Sigmoid colon (tissue), 4 donors: ENCODE results near the gene GCLC.

ENCODE experiments used
- CTCF ChIP-seq, 4 experiments: fragments of 450-650 bp in 3 of 4; fragments of 200-600 bp in 1 of 4; IDR thresholded peaks; one replicate each; pipeline ENCODE4 v1.5.1; 2016 to 2019; ENCODE audit warnings: antibody characterized with exemption in 4 of 4, mild to moderate bottlenecking in 3 of 4, moderate library complexity in 2 of 4
- EP300 ChIP-seq, 4 donors: sonication (generic); formaldehyde crosslinking; IDR thresholded peaks; one replicate each; pipeline ENCODE4 v1.6.1; 2017; ENCODE audit warnings: antibody characterized with exemption in 4 of 4
- POLR2A ChIP-seq, 2 donors: fragments of 450-650 bp; IDR thresholded peaks; one replicate each; pipeline ENCODE4 v1.6.1; 2016; ENCODE audit warnings: antibody characterized with exemption in 2 of 2, mild to moderate bottlenecking in 2 of 2, moderate library complexity in 2 of 2
- POLR2AphosphoS5 ChIP-seq, 4 donors: sonication (generic); formaldehyde crosslinking; IDR thresholded peaks; one replicate each; pipeline ENCODE4 v1.6.1; 2017; ENCODE audit warnings: antibody characterized with exemption in 4 of 4

- TF ChIP-seq CTCF (IDR thresholded peaks at IDR 0.05) (no peak), POLR2A (IDR thresholded peaks at IDR 0.05) (no peak), EP300 (IDR thresholded peaks at IDR 0.05) (no peak), POLR2AphosphoS5 (IDR thresholded peaks at IDR 0.05) (no peak)
Measured at GRCh38 chr6:53530780-53531386, 14.0 kb downstream of the GCLC start.
